IMR-90 (cell line): Measurements from ENCODE around the gene PPP1R9A. TPM values are rescaled to one million over a fixed set of nuclear protein-coding genes. Genes with fewer than 3 reads are reported as not detected.

Experiments used
- ATAC-seq: fragments of 200-7000 bp; cut with Tn5 transposase; 2 replicates; pipeline ENCODE4 v1.9.1; 2020; ENCODE audit warnings: low read depth, mild to moderate bottlenecking, moderate library complexity
- BruUV-seq: library from RNA; stranded (reverse); fragments of 400-500 nt; replicated peaks from 2 replicates; lab custom pipeline; 2021; lab: Mats Ljungman, UMichigan
- CTCF ChIA-PET: fragments of 300-600 bp; formaldehyde crosslinking; extraction: SDS; loops from one replicate; lab custom pipeline; 2021; ENCODE audit warnings: antibody characterized with exemption; lab: Yijun Ruan, JAX
- POLR2A ChIA-PET: fragments of 300-600 bp; sonication (Branson Sonifier 250); formaldehyde crosslinking; loops from one replicate; lab custom pipeline; 2022; ENCODE audit warnings: antibody characterized with exemption; ENCODE audit not compliant: unreplicated experiment; lab: Charles Lee
- DNase-seq: peaks from one replicate; pipeline ENCODE4 v3.0.0; 2013
- H2AFZ ChIP-seq: replicated peaks from 2 replicates; pipeline ENCODE3; 2013; ENCODE audit warnings: low read length, mild to moderate bottlenecking; ENCODE audit not compliant: poor library complexity
- H2AK5ac ChIP-seq: 2 replicates; pipeline ENCODE4 v1.6.1; 2013; ENCODE audit warnings: low read depth, low read length, inconsistent platforms
- H2AK9ac ChIP-seq: replicated peaks from 2 replicates; pipeline ENCODE3; 2013; ENCODE audit warnings: mild to moderate bottlenecking, low read depth, low read length, moderate library complexity; ENCODE audit not compliant: poor library complexity
- H2BK120ac ChIP-seq: 2 replicates; pipeline ENCODE4 v1.6.1; 2013; ENCODE audit warnings: low read depth, low read length, inconsistent platforms
- H2BK15ac ChIP-seq: 3 replicates; pipeline ENCODE4 v1.6.1; 2013; ENCODE audit warnings: low read depth, low read length, inconsistent platforms
- H2BK20ac ChIP-seq: 2 replicates; pipeline ENCODE4 v1.6.1; 2013; ENCODE audit warnings: low read depth, mild to moderate bottlenecking, inconsistent platforms, low read length, moderate library complexity
- H2BK5ac ChIP-seq: 2 replicates; pipeline ENCODE4 v1.6.1; 2013; ENCODE audit warnings: mild to moderate bottlenecking, low read depth, low read length, inconsistent platforms; ENCODE audit not compliant: poor library complexity, severe bottlenecking
- H3K14ac ChIP-seq: replicated peaks from 2 replicates; pipeline ENCODE4 v1.6.1; 2013; ENCODE audit warnings: low read depth, low read length, inconsistent platforms
- H3K18ac ChIP-seq: 2 replicates; pipeline ENCODE4 v1.6.1; 2013; ENCODE audit warnings: low read depth, low read length, control low read depth
- H3K23ac ChIP-seq: 2 replicates; pipeline ENCODE4 v1.6.1; 2013; ENCODE audit warnings: low read depth, low read length, inconsistent platforms
- H3K27ac ChIP-seq: 2 replicates; pipeline ENCODE4 v1.5.1; 2013; ENCODE audit warnings: mild to moderate bottlenecking, control low read depth, low read length; ENCODE audit not compliant: insufficient read depth
- H3K27me3 ChIP-seq: 2 replicates; pipeline ENCODE4 v1.6.1; 2013; ENCODE audit warnings: low read length; ENCODE audit not compliant: control insufficient read depth, insufficient read depth
- H3K36me3 ChIP-seq: 2 replicates; pipeline ENCODE4 v1.6.1; 2013; ENCODE audit warnings: low read length, mixed read lengths; ENCODE audit not compliant: control insufficient read depth, insufficient read depth
- H3K4ac ChIP-seq: 2 replicates; pipeline ENCODE4 v1.6.1; 2013; ENCODE audit warnings: low read depth, low read length, inconsistent platforms
- H3K4me1 ChIP-seq: 2 replicates; pipeline ENCODE4 v1.6.1; 2013; ENCODE audit warnings: low read length, mixed read lengths; ENCODE audit not compliant: control insufficient read depth, insufficient read depth
- H3K4me2 ChIP-seq: 2 replicates; pipeline ENCODE4 v1.6.1; 2013; ENCODE audit warnings: low read depth, mild to moderate bottlenecking, control low read depth, low read length, moderate library complexity
- H3K4me3 ChIP-seq: 2 replicates; pipeline ENCODE4 v1.5.1; 2013; ENCODE audit warnings: low read depth, mild to moderate bottlenecking, control low read depth, low read length, moderate library complexity; ENCODE audit not compliant: insufficient read depth
- H3K56ac ChIP-seq: 2 replicates; pipeline ENCODE4 v1.6.1; 2013; ENCODE audit warnings: low read length, inconsistent platforms; ENCODE audit not compliant: insufficient read depth; ENCODE audit errors: extremely low read depth
- H3K79me1 ChIP-seq, 2 experiments: 2 replicates each; pipeline ENCODE4 v1.6.1; 2013; ENCODE audit warnings: low read length in 2 of 2, inconsistent platforms in 1 of 2, low read depth in 1 of 2
- H3K9ac ChIP-seq: 2 replicates; pipeline ENCODE4 v1.6.1; 2013; ENCODE audit warnings: low read depth, low read length, control low read depth
- H3K9me1 ChIP-seq: 2 replicates; pipeline ENCODE4 v1.6.1; 2013; ENCODE audit warnings: low read length, inconsistent platforms; ENCODE audit not compliant: insufficient read depth
- H3K9me3 ChIP-seq: 2 replicates; pipeline ENCODE4 v1.6.1; 2013; ENCODE audit warnings: low read length; ENCODE audit not compliant: control insufficient read depth, insufficient read depth
- H4K20me1 ChIP-seq: 2 replicates; pipeline ENCODE4 v1.6.1; 2013; ENCODE audit warnings: low read length, inconsistent platforms; ENCODE audit not compliant: insufficient read depth
- H4K5ac ChIP-seq: 2 replicates; pipeline ENCODE4 v1.6.1; 2013; ENCODE audit warnings: mild to moderate bottlenecking, low read depth, low read length, control low read depth
- H4K8ac ChIP-seq, 2 experiments: 2 replicates each; pipeline ENCODE4 v1.6.1; 2013; ENCODE audit warnings: low read depth in 2 of 2, low read length in 2 of 2, control low read depth in 1 of 2, inconsistent platforms in 1 of 2
- H4K91ac ChIP-seq: 2 replicates; pipeline ENCODE4 v1.6.1; 2013; ENCODE audit warnings: low read depth, low read length, inconsistent platforms; ENCODE audit not compliant: insufficient read depth
- CHD1 ChIP-seq: IDR thresholded peaks from 2 replicates; pipeline ENCODE4 v1.6.1; 2012; ENCODE audit warnings: low read depth, low read length, improper control_type of control experiment
- WGBS, 2 experiments: methylation state at CpG; one replicate each; pipeline versions ENCODE4 v1.1.5 to v1.1.7; 2013; ENCODE audit warnings: missing lambda C conversion rate in 2 of 2; ENCODE audit not compliant: insufficient read length in 1 of 2; ENCODE audit errors: extremely low coverage in 2 of 2; 5-methylcytosine and 5-hydroxymethylcytosine counted together
- dilution Hi-C: fragments of 300-500 bp; cut with HindIII; formaldehyde crosslinking; loops from one replicate; pipeline ENCODE4 v1.14.3; 2018; ENCODE audit warnings: low sequenced_read_pairs; ENCODE audit not compliant: unreplicated experiment
- in situ Hi-C: fragments of 300-500 bp; cut with MboI; formaldehyde crosslinking; loops from 3 replicates; pipeline ENCODE4 v1.14.3; 2019; ENCODE audit warnings: low sequenced_read_pairs, inconsistent platforms, mixed read lengths
- intact Hi-C: fragments of 100-400 bp; cut with micrococcal nuclease; formaldehyde crosslinking; loops from 2 replicates; pipeline ENCODE4 v1.10.0; 2022
- polyA plus RNA-seq, 3 experiments: library from polyadenylated mRNA; depleted of rRNA; stranded (reverse); fragments of >200 nt; gene quantifications; 2 replicates each; pipeline ENCODE4 v1.2.3, GENCODE V29; 2012; ENCODE audit warnings: low replicate concordance in 1 of 3
- total RNA-seq: library from RNA; depleted of rRNA; stranded (reverse); fragments of >200 nt; gene quantifications from 2 replicates; pipeline ENCODE4 v1.2.3, GENCODE V29; 2012

PPP1R9A gene
- total and polyA plus RNA-seq, 2 of the 4 experiments (the other 2 are of a cell fraction): not detected

DNA sequence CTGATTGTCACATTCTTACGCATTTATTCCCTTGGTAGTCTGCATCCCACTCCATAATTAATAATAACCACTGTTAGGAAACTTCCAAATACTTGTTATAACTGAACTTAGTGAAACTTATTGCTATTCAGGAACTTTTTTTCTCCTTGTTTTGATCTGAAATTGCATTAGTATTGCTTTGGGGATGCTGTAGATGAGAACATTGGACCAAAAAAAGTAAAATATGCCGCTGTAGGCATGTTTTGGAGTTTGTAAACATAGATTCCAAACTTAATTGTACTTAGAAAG lies 1.7 kb downstream of the PPP1R9A start:
- H3K4ac ChIP-seq: no peak overlapping the region
- H2BK5ac ChIP-seq: no peak overlapping the region
- H4K8ac ChIP-seq: no peak overlapping the region
- no peaks in the 10 kb centered on the region for H3K4me1 ChIP-seq
- BruUV-seq: no TSS peak
- H3K79me1 ChIP-seq: no peaks in the 10 kb centered on the region
- H3K27me3 ChIP-seq: peaks cover 30% of the 10 kb centered on the region
- no peak for ATAC-seq
- in situ Hi-C loops: no loop called here
- H3K27ac ChIP-seq: no peak overlapping the region
- H4K91ac ChIP-seq: no peak overlapping the region
- H4K20me1 ChIP-seq: no peaks in the 10 kb centered on the region
- no peak overlapping the region for H2AK9ac ChIP-seq
- H3K18ac ChIP-seq: no peak overlapping the region
- no CpG with 5 or more reads among the region's 2 CpGs for WGBS, 2 experiments
- TF ChIP-seq CHD1: no peak
- H3K4me3 ChIP-seq: no peak overlapping the region
- intact Hi-C loops: no loop called here
- CTCF ChIA-PET: no interaction called here
- H3K9me1 ChIP-seq: no peaks in the 10 kb centered on the region
- H3K4me2 ChIP-seq: no peak overlapping the region
- no peak overlapping the region for H2BK120ac ChIP-seq
- POLR2A ChIA-PET: no interaction called here
- H3K14ac ChIP-seq: no peak overlapping the region
- H3K36me3 ChIP-seq: no peaks in the 10 kb centered on the region
- H2AK5ac ChIP-seq: no peak overlapping the region
- H2AFZ ChIP-seq: no peak overlapping the region
- no peak overlapping the region for H3K23ac ChIP-seq
- no peak overlapping the region for H2BK15ac ChIP-seq
- dilution Hi-C loops: no loop called here
- no peak overlapping the region for H3K56ac ChIP-seq
- DNase-seq: no peak
- H2BK20ac ChIP-seq: no peak overlapping the region
- H3K9me3 ChIP-seq: no peaks in the 10 kb centered on the region
- H3K9ac ChIP-seq: no peak overlapping the region
- H4K5ac ChIP-seq: no peak overlapping the region
